DOHH2 (cell line): ENCODE data around the gene RBKS.

Experiments used
- CTCF ChIP-seq: fragments of 200-600 bp; sonication (generic); IDR thresholded peaks from one replicate; pipeline ENCODE4 v1.5.1; 2014; ENCODE audit warnings: antibody characterized with exemption, mild to moderate bottlenecking, low read depth, low read length; ENCODE audit not compliant: poor library complexity, severe bottlenecking
- EZH2phosphoT487 ChIP-seq: fragments of 200-600 bp; sonication (generic); IDR thresholded peaks from 2 replicates; pipeline ENCODE4 v1.6.1; 2017; ENCODE audit warnings: borderline replicate concordance, mild to moderate bottlenecking, antibody characterized with exemption, low read length, moderate library complexity, mixed read lengths

GRCh38 chr2:27754138-27754588, 136.0 kb downstream of the RBKS start:
- TF ChIP-seq CTCF, result peak; percentile 93
- no peak for TF ChIP-seq EZH2phosphoT487
